Left kidney (tissue), 2 donors: Measurements from ENCODE around the gene HPS3. TPM values are rescaled to one million over a fixed set of nuclear protein-coding genes. Genes with fewer than 3 reads are reported as not detected.

Source experiments
- DNase-seq: peaks from one replicate; pipeline ENCODE4 v3.0.0-alpha.2; 2013
- polyA plus RNA-seq: library from polyadenylated mRNA; unstranded; fragments of 120-200 nt; gene quantifications from one replicate; pipeline ENCODE4 v1.2.1, GENCODE V29; 2013; ENCODE audit not compliant: insufficient read length

Gene HPS3
- polyA plus RNA-seq, 1 donor, result 39.6 TPM

GRCh38 chr3:149120051-149120972 is 9.1 kb upstream of the HPS3 start:
- peak; percentile 58 for DNase-seq

- no peak for DNase-seq
Measured at GRCh38 chr3:149122721-149123578, 6.5 kb upstream of the HPS3 start.

GRCh38 chr3:149128821-149129220 is 617 bp upstream of the HPS3 start:
- DNase-seq, result no peak

GRCh38 chr3:149131589-149131988 is 2.2 kb downstream of the HPS3 start:
- no peak for DNase-seq

GRCh38 chr3:149134575-149134974 is 5.1 kb downstream of the HPS3 start:
- peak; percentile 28 for DNase-seq

GRCh38 chr3:149142682-149143081 is 13.2 kb downstream of the HPS3 start:
- no peak for DNase-seq

GRCh38 chr3:149145356-149145755 is 15.9 kb downstream of the HPS3 start:
- DNase-seq, result no peak

- DNase-seq, result no peak
Measured at GRCh38 chr3:149145974-149146373, 16.5 kb downstream of the HPS3 start.

- no peak for DNase-seq
Measured at GRCh38 chr3:149150436-149150835, 21.0 kb downstream of the HPS3 start.

- peak; percentile 24 for DNase-seq
Measured at GRCh38 chr3:149151843-149152242, 22.4 kb downstream of the HPS3 start.

GRCh38 chr3:149152420-149152819 is 23.0 kb downstream of the HPS3 start:
- no peak for DNase-seq

- DNase-seq, result no peak
Measured at GRCh38 chr3:149153402-149153801, 24.0 kb downstream of the HPS3 start.

- DNase-seq, result no peak
Measured at GRCh38 chr3:149160754-149161300, 31.4 kb downstream of the HPS3 start.

GRCh38 chr3:149162007-149162406 is 32.6 kb downstream of the HPS3 start:
- no peak for DNase-seq

GRCh38 chr3:149163066-149163465 is 33.6 kb downstream of the HPS3 start:
- DNase-seq, result no peak

GRCh38 chr3:149167898-149168297 is 38.5 kb downstream of the HPS3 start:
- DNase-seq, result no peak

- no peak for DNase-seq
Measured at GRCh38 chr3:149170672-149171071, 41.2 kb downstream of the HPS3 start.

GRCh38 chr3:149174901-149175300 is 45.5 kb downstream of the HPS3 start:
- peak; percentile 50 for DNase-seq

- DNase-seq, result no peak
Measured at GRCh38 chr3:149177122-149177521, 47.7 kb downstream of the HPS3 start.

GRCh38 chr3:149179220-149179619 is 49.8 kb downstream of the HPS3 start:
- DNase-seq, result no peak

GRCh38 chr3:149180057-149180573 is 50.7 kb downstream of the HPS3 start:
- peak; percentile 22 for DNase-seq

- DNase-seq, result no peak
Measured at GRCh38 chr3:149181182-149181581, 51.7 kb downstream of the HPS3 start.
